Loucy (cell line): ENCODE measurements around the gene AAK1.

ENCODE experiments used
- H2AFZ ChIP-seq: fragments of 200-600 bp; sonication (generic); 2 replicates; pipeline ENCODE4 v1.6.0; 2016; ENCODE audit warnings: antibody characterized with exemption, mild to moderate bottlenecking, low read length, moderate library complexity
- H3F3A ChIP-seq: fragments of 200-600 bp; 2 replicates; pipeline ENCODE4 v1.6.0; 2016; ENCODE audit warnings: antibody characterized with exemption, low read depth, mild to moderate bottlenecking
- H3K27me3 ChIP-seq: fragments of 200-600 bp; sonication (generic); 2 replicates; pipeline ENCODE4 v1.6.1; 2014; ENCODE audit warnings: low read length, mild to moderate bottlenecking; ENCODE audit not compliant: insufficient read depth, poor library complexity, severe bottlenecking
- H3K36me3 ChIP-seq: fragments of 200-600 bp; sonication (generic); 2 replicates; pipeline ENCODE4 v1.6.1; 2016; ENCODE audit warnings: low read length; ENCODE audit not compliant: insufficient read depth
- H3K4me1 ChIP-seq: fragments of 200-600 bp; sonication (generic); 2 replicates; pipeline ENCODE4 v1.5.1; 2014; ENCODE audit warnings: low read length, mild to moderate bottlenecking; ENCODE audit not compliant: insufficient read depth, poor library complexity, severe bottlenecking
- H3K4me2 ChIP-seq: fragments of 200-600 bp; sonication (generic); 2 replicates; pipeline ENCODE4 v1.6.0; 2014; ENCODE audit warnings: antibody characterized with exemption, low read length, low read depth, mild to moderate bottlenecking; ENCODE audit not compliant: poor library complexity, severe bottlenecking
- H3K4me3 ChIP-seq: fragments of 200-600 bp; sonication (generic); 2 replicates; pipeline ENCODE4 v1.5.1; 2014; ENCODE audit warnings: low read length, mild to moderate bottlenecking, mixed read lengths; ENCODE audit not compliant: poor library complexity, severe bottlenecking
- H3K79me2 ChIP-seq: fragments of 200-600 bp; sonication (generic); 2 replicates; pipeline ENCODE4 v1.6.1; 2014; ENCODE audit warnings: low read length; ENCODE audit not compliant: insufficient read depth
- H3K9ac ChIP-seq: fragments of 200-600 bp; sonication (generic); 2 replicates; pipeline ENCODE4 v1.6.0; 2014; ENCODE audit warnings: mild to moderate bottlenecking, low read depth, low read length, moderate library complexity; ENCODE audit not compliant: poor library complexity, severe bottlenecking
- H3K9me2 ChIP-seq: fragments of 200-600 bp; sonication (generic); replicated peaks from 2 replicates; pipeline ENCODE4 v1.6.1; 2016; ENCODE audit warnings: low read depth, low read length, mixed read lengths
- H3K9me3 ChIP-seq: fragments of 200-600 bp; sonication (generic); 2 replicates; pipeline ENCODE4 v1.6.1; 2014; ENCODE audit warnings: mild to moderate bottlenecking, antibody characterized with exemption, low read length, low read depth; ENCODE audit not compliant: insufficient read depth
- H4K20me1 ChIP-seq: fragments of 200-600 bp; sonication (generic); 2 replicates; pipeline ENCODE4 v1.6.0; 2014; ENCODE audit warnings: antibody characterized with exemption, low read length, mild to moderate bottlenecking; ENCODE audit not compliant: insufficient read depth, poor library complexity, severe bottlenecking
- EZH2phosphoT487 ChIP-seq: fragments of 200-600 bp; IDR thresholded peaks from 2 replicates; pipeline ENCODE4 v1.6.1; 2018; ENCODE audit warnings: antibody characterized with exemption, mild to moderate bottlenecking, moderate library complexity, borderline replicate concordance
- TF ChIP-seq, protein P1 (sequence below): fragments of 200-600 bp; sonication (generic); conservative IDR thresholded peaks from 2 replicates; pipeline ENCODE4 v1.5.1; 2014; ENCODE audit warnings: mild to moderate bottlenecking, antibody characterized with exemption, low read length

AAK1 gene

DNA sequence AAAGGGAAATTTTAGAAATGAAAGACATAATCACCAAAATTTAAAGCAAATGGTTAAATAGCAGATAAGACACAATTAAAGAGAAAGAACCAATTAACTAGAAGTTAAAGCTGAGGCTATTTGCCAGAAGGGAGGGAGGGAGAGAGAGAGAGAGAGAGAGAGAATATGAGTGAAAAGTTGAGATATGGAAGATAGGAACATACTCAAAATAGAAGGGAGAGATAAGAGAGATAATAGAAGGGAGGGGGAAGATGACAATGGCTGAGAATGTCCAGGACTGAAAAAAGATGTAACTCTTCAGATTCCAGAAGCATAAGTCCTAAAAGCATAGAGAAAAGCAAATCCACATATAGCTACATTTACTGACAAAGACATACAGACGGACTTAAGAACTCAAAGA, 17.1 kb upstream of the AAK1 start:
- Histone ChIP-seq H3K27me3 (no peaks in the 10 kb centered on the region), H3K9me2 (no peaks in the 10 kb centered on the region), H3K79me2 (no peaks in the 10 kb centered on the region), H3K4me1 (peaks cover 31% of the 10 kb centered on the region), H3K9ac (peak overlapping the region; percentile 1), H3K4me3 (no peak overlapping the region), H3F3A (no peaks in the 10 kb centered on the region), H2AFZ (no peak overlapping the region), H4K20me1 (no peaks in the 10 kb centered on the region), H3K9me3 (0 out of 2 replicates have a peak, but pooled peaks cover 6% of the 10 kb centered on the region), H3K4me2 (peak overlapping the region; percentile 27), H3K36me3 (no peaks in the 10 kb centered on the region)
- TF ChIP-seq EZH2phosphoT487, result no peak
- TF ChIP-seq, protein P1, sequence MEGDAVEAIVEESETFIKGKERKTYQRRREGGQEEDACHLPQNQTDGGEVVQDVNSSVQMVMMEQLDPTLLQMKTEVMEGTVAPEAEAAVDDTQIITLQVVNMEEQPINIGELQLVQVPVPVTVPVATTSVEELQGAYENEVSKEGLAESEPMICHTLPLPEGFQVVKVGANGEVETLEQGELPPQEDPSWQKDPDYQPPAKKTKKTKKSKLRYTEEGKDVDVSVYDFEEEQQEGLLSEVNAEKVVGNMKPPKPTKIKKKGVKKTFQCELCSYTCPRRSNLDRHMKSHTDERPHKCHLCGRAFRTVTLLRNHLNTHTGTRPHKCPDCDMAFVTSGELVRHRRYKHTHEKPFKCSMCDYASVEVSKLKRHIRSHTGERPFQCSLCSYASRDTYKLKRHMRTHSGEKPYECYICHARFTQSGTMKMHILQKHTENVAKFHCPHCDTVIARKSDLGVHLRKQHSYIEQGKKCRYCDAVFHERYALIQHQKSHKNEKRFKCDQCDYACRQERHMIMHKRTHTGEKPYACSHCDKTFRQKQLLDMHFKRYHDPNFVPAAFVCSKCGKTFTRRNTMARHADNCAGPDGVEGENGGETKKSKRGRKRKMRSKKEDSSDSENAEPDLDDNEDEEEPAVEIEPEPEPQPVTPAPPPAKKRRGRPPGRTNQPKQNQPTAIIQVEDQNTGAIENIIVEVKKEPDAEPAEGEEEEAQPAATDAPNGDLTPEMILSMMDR, result no peak

DNA sequence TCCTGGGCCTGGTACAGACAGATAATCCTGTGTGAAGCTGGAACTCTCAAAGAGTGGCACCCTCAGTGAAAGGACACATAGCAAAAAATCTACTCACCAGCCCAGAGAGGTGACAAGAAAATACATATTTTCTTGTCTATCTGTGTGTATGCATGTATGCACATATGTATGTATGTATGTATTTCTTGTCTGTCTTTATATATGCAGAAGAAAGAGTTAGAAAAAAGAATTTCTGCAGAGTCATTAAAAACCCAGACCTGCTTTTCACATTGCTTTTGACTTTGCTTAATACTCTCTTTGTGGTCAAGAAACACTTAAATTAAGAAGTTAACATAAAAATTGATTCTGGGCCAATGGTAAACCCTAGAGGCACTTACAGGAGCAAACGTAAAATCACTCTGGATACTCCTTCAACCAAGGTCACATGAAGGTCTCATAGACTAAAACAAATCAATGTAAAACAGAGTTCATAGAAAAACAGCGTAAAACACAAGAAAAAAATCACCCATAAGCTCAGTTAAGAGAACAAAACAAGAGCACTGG, 16.5 kb upstream of the AAK1 start:
- Histone ChIP-seq H2AFZ (0 out of 2 replicates have a peak overlapping the region, but pooled peaks have one; percentile 11), H3K9me3 (0 out of 2 replicates have a peak, but pooled peaks cover 6% of the 10 kb centered on the region), H3K4me1 (peaks cover 37% of the 10 kb centered on the region), H3K4me3 (no peak overlapping the region), H4K20me1 (no peaks in the 10 kb centered on the region), H3K27me3 (no peaks in the 10 kb centered on the region), H3K79me2 (no peaks in the 10 kb centered on the region), H3K36me3 (no peaks in the 10 kb centered on the region), H3K9me2 (no peaks in the 10 kb centered on the region), H3F3A (no peaks in the 10 kb centered on the region), H3K4me2 (peak overlapping the region; percentile 27), H3K9ac (peak overlapping the region; percentile 1)
- TF ChIP-seq, protein P1, result no peak
- TF ChIP-seq EZH2phosphoT487, result no peak

DNA sequence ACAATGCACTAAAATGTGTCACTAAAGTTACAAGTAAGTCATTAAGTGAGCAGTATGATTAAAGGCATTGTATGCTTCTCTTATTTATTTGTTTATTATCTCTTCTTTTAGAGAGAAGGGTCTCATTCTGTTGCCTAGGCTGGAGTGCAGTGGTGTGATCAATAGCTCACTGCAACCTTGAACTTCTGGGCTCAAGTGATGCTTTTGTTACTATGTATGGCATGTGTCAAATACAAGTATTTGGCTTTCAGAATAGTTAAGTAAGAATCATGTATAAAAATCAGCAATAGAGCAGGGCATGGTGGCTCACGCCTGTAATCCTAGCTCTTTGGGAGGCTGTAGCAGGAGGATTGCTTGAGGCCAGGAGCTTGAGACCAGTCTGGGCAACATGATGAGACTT, 15.8 kb upstream of the AAK1 start:
- H3K36me3 ChIP-seq, result no peaks in the 10 kb centered on the region
- H3K27me3 ChIP-seq, result no peaks in the 10 kb centered on the region
- no peaks in the 10 kb centered on the region for H3K79me2 ChIP-seq
- 0 out of 2 replicates have a peak overlapping the region, but pooled peaks have one; percentile 11 for H2AFZ ChIP-seq
- H3K9me2 ChIP-seq, result no peaks in the 10 kb centered on the region
- H3K9me3 ChIP-seq, result 0 out of 2 replicates have a peak, but pooled peaks cover 6% of the 10 kb centered on the region
- peak overlapping the region; percentile 27 for H3K4me2 ChIP-seq
- TF ChIP-seq EZH2phosphoT487, result no peak
- TF ChIP-seq, protein P1, result no peak
- H4K20me1 ChIP-seq, result no peaks in the 10 kb centered on the region
- H3K4me1 ChIP-seq, result peaks cover 44% of the 10 kb centered on the region
- H3F3A ChIP-seq, result no peaks in the 10 kb centered on the region
- H3K9ac ChIP-seq, result no peak overlapping the region
- H3K4me3 ChIP-seq, result no peak overlapping the region
